GM21576 (cell line): ENCODE results near the gene SLC22A23.
"Not testable (repeated sequence)": the region's sequence is repeated elsewhere in the genome, so short reads cannot be mapped to it uniquely, and the experiment has no call there.

Experiments used
- ATAC-seq: cut with Tn5 transposase; IDR thresholded peaks from one replicate; pipeline ENCODE4 v1.9.1; 2021; ENCODE audit warnings: mild to moderate bottlenecking, moderate library complexity; ENCODE audit not compliant: unreplicated experiment

SLC22A23 gene

GRCh38 chr6:3389390-3390167 lies 67.3 kb downstream of the SLC22A23 start:
- no peak for ATAC-seq

GRCh38 chr6:3388786-3389185 lies 68.1 kb downstream of the SLC22A23 start:
- no peak for ATAC-seq

- ATAC-seq = no peak
Observed at GRCh38 chr6:3386374-3386857, 70.4 kb downstream of the SLC22A23 start.

DNA sequence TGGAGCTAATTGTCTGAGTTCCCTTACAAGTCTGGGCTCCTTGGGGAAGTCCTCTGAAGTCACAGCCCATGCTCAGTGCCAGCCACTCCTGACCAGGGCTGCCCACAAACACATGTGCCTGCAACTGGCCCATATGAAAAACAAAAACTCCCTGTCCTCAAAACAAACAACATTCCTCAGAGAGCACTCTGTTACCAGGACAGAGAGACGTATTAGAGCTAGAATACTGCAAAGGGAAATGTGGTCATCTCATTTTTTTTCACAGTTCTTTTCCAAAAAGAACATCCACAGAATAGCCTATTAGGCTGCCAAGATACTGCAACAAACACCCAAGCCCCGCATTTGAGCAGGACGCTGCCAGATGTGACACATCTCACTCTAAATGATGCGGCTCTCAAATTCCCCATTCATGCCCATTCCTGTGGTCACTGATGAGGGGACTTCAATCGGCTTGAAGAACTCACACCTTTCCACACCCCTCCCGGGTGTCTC lies 71.1 kb downstream of the SLC22A23 start:
- no peak for ATAC-seq

- not testable (repeated sequence) for ATAC-seq
Observed at GRCh38 chr6:3385181-3385580, 71.7 kb downstream of the SLC22A23 start.

DNA sequence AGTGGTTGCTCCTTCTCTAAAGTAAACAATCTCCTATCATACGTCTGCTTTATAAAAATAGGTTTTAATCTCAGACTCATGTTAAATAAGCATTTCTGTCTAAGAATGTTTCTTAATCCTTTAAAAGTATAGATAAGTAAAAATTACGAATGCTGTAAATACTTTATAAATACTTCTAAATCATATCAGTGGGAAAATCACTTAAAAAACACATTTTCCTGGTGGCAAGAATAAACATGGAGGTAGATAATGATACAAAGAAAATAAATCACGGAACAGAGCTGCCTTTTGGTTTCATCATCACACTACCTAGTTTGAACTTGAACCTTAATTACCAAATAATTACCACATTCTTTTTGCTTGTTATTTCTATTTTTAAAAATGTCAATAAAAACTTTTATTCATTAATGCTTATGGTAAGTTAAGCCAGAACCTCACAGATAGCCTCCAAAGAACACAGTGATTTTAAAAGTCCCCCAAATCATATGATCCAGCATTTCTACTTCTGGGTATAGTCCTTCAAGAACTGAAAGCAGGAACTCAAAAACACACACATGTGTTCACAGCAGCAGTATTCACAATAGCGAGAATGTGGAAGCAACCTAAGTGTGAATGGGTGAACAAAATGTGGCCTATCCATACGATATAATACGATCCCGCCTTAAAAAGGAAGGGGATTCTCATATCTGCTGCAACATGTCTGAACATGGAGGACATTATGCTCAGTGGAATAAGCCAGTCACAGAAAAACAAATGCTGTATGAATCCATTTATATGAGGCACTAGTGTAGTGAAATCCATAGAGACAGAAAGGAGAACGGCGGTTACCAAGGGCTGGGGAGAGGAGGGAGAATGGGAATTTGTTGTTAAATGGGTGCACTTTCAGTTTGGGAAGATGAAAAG lies 72.4 kb downstream of the SLC22A23 start:
- no peak for ATAC-seq

- no peak for ATAC-seq
Observed at GRCh38 chr6:3383525-3383924, 73.3 kb downstream of the SLC22A23 start.

DNA sequence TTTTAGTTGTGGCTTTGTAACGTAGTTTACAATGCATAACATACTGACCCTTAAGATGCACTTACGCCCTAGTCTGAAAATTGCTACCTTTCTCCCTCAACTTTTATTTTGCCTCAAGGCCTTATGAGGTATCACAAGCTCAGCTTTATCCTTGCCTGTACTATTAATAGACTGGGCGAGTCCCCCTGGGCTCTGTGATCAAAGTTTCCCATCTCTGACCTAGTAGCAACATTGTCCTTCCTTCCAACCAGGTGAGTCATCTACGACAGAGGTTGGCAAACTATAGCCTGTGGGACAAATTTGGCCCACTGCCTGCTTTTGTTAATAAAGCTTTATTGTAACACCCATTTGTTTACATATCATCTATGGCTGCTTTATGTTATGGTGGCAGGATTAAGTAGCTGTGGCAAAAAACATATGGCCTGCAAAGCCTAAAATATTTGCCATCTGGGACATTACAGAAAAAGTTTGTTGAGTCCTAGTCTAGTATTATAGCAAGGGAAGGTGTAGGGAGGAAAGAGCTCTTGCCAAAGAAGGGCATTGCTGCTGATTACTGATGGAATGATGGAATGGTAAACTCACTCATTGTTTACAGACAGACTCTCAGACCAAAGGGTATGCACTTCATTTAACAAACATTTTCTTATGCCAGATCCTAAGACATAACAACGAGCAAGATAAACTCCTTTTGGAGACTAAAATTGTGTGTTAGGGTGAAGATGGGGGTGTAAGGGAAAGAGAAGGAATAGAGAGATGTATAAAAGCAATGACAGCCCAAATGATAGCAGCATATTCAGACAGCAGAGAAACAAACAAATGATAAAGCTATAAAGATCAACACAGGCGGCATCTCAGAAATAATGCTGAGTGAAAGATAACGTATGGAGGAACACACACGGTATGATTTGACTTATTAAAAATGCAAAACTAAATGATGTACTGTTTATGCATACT lies 74.2 kb downstream of the SLC22A23 start:
- no peak for ATAC-seq

GRCh38 chr6:3381233-3381921 lies 75.5 kb downstream of the SLC22A23 start:
- no peak for ATAC-seq

DNA sequence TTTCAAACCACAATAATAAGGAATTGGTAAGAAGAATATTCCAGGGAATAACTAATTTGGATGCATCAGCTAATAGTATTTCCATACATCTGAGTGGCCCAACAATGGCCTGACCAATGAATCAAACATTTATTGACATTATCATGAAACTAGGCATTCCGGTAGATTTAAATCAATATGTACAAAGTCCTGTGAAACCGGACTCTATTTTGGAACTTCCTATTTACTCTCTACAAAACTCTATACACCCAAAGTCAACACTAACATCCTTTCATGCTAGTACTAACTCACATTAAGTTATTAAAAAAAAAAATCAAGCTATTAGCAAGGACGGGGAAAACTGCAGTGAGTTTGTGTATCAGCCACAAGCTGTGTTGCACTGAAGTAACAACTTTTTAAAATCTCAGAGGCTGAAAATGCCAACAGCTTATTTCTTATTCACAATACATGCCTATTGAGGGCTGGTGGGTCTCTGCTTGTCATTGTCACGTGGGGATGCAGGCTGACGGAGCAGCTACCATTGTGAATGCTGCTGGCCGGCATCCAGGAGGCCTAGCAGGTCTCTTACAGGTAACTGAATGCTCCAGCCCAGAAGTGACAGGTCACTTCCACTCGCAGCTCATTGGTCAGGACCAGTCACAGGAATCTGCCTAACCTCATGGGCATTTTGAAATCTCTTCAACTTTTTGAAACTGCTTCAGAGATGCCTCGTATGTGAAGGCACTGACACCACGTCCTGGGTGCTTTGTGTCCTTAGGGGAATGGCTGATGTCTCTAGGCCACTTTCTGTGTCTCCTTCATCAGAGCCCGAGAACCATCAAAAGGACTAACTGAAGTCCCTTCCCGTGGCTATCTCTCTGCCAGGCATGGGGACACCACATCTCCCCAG lies 76.3 kb downstream of the SLC22A23 start:
- ATAC-seq = no peak

- ATAC-seq = no peak
Observed at GRCh38 chr6:3379482-3380060, 77.3 kb downstream of the SLC22A23 start.

DNA sequence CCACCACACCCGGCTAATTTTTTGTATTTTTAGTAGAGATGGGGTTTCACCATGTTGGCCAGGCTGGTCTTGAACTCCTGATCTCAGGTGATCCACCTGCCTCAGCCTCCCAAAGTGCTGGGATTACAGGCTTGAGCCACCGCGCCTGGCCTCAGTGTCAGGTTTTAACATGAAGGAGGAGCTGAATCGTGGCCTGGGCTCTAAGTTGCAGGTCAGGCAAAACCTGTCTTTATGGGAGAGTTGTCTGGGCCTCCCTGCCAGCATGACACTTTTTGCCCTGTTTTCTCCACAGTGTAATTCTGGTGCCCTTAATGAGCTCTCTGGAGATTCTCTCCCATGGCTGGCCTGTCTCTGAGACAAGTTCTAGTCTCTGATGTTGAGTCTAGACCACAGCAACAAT lies 78.0 kb downstream of the SLC22A23 start:
- ATAC-seq = not testable (repeated sequence)

DNA sequence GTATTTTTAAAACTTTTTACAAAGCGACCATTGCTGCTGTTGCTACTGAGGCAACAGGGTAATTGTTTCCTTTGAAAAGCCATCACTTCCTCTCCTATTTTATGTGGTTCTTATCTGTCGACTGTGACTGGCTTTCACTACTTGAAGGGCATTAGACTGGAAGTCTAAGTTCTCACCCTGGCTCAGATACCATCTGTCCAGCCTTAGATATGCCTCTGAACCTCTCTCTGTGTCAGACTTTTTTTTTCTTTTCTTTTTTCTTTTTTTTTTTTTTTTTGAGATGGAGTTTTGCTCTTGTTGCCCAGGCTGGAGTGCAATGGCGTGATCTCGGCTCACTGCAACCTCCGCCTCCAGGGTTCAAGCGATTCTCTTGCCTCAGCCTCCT lies 78.5 kb downstream of the SLC22A23 start:
- ATAC-seq = not testable (repeated sequence)

DNA sequence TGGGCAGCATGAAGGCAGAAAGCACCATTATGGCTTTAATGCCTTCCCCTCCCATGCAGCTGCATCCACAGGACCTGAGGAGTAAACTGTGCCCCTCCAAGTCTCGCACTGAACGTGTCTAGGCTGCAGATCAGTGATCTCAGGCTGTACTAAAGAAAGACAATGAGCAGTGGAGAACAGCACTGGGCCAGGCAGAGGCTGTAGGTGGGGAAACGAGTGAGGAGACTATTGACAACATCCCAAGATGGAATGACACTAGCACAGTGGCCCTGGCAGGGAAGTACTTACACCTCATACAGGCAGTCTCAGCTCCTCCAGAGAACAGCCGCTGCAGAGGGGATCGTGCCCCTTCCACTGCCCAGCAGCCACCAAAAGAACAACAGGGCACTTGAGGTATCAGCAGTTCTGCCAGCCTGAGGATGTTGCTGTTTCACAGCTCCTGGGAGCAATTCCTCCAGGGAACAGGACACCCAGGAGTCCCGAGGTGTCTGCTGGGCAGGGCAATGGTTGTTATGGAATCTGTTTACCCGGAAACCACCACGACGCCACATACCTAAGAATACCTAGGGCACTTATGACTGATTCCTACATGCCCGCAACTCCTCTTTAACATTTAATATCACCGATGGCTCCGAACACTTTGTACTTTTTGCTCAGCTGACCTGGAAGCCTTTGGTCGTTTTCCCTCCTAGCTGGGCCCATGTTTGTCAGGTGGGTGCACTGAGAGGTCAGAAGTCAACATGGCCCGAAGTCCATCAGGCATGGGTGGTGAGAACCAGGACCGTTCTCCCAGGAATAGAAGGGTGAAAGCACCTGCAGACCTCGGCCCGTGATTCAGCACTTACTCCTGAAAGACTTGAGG lies 79.1 kb downstream of the SLC22A23 start:
- no peak for ATAC-seq

DNA sequence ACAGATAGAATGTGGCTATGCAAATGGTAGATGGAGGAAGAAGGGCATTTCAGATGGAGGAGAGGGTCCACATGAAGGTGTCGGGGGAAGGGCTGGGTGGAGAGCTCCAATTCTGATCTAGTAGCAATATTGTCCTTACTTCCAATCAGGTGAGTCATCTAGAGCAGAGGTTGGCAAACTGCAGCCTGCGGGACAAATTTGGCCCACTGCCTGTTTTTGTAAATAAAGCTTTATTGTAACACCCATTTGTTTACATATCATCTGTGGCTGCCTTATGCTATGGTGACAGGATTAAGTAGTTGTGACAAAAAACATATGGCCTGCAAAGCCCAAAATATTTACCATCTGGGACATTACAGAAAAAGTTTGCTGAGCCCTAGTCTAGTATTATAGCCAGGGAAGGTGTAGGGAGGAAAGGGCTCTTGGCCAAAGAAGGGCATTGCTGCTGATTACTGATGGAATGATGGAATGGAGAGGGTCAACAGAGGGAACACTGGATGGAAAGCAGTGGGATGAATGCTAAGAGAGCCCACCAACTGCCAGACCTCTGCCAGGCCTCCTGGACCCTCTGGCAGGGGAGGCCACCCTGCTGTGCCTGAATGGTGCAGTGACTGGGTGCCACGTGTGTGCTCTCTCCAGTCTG lies 79.8 kb downstream of the SLC22A23 start:
- ATAC-seq = no peak

DNA sequence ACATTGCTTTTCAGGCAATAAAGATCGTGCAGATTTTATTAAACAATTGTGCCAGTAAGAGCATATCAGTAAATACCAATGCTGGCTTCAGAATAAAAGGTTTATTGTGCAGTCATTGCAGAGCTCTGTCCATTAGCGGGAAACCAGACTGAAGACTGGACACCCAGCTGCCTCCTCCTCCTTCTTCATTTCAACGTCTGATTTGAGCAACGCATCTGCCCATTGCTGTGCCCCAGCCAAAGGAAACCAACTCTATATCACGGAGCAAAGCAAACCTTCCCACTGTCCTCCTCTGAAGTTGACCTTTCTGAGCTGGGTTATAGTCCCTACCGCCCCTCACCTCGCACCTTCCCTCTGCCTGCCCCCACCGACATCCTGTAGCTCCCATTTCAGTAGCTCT lies 80.8 kb downstream of the SLC22A23 start:
- ATAC-seq = no peak

- no peak for ATAC-seq
Observed at GRCh38 chr6:3373597-3374203, 83.2 kb downstream of the SLC22A23 start.
